Upper lobe of left lung (tissue), 4 donors: ENCODE results near the gene SLC9A8.

Experiments
- POLR2A ChIP-seq, 4 donors: fragments of 450-650 bp; IDR thresholded peaks; one replicate each; pipeline ENCODE4 v1.5.1; 2016 to 2017; ENCODE audit warnings: antibody characterized with exemption in 4 of 4, mild to moderate bottlenecking in 2 of 4
- POLR2AphosphoS5 ChIP-seq, 2 donors: sonication (generic); formaldehyde crosslinking; IDR thresholded peaks; one replicate each; pipeline ENCODE4 v1.5.1; 2017; ENCODE audit warnings: antibody characterized with exemption in 2 of 2
- TF ChIP-seq, protein P1 (sequence below), 6 experiments: fragments of 450-650 bp in 4 of 6; fragments of 200-600 bp in 2 of 6; sonication (generic) in 2 of 6; IDR thresholded peaks; one replicate each; pipeline ENCODE4 v1.5.1; 2016 to 2019; ENCODE audit warnings: antibody characterized with exemption in 6 of 6

DNA sequence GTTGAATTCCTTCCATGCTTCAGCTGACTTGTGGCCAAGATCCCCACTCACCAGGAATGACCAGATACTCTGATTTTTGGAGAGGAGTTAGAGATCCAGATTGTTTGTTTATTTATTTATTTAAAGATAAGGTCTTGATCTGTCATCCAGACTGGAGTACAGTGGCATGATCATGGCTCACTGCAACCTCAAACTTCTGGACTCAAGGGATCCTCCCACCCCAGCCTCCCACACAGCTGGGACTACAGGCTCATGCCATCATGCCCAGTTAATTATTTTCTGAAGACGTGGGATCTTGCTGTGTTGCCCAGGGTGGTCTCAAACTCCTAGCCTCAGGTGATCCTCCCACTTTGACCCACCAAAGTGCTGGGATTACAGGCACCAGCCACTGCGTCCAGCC lies 106.8 kb downstream of the SLC9A8 start:
- TF ChIP-seq, protein P1, sequence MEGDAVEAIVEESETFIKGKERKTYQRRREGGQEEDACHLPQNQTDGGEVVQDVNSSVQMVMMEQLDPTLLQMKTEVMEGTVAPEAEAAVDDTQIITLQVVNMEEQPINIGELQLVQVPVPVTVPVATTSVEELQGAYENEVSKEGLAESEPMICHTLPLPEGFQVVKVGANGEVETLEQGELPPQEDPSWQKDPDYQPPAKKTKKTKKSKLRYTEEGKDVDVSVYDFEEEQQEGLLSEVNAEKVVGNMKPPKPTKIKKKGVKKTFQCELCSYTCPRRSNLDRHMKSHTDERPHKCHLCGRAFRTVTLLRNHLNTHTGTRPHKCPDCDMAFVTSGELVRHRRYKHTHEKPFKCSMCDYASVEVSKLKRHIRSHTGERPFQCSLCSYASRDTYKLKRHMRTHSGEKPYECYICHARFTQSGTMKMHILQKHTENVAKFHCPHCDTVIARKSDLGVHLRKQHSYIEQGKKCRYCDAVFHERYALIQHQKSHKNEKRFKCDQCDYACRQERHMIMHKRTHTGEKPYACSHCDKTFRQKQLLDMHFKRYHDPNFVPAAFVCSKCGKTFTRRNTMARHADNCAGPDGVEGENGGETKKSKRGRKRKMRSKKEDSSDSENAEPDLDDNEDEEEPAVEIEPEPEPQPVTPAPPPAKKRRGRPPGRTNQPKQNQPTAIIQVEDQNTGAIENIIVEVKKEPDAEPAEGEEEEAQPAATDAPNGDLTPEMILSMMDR (IDR thresholded peaks at IDR 0.05): no peak
- no peak for TF ChIP-seq POLR2AphosphoS5 (IDR thresholded peaks at IDR 0.05)
- TF ChIP-seq POLR2A (IDR thresholded peaks at IDR 0.05): no peak
